Loucy (cell line): Measurements from ENCODE around the gene COX10.

Source experiments
- H2AFZ ChIP-seq: fragments of 200-600 bp; sonication (generic); 2 replicates; pipeline ENCODE4 v1.6.0; 2016; ENCODE audit warnings: antibody characterized with exemption, mild to moderate bottlenecking, low read length, moderate library complexity
- H3F3A ChIP-seq: fragments of 200-600 bp; 2 replicates; pipeline ENCODE4 v1.6.0; 2016; ENCODE audit warnings: antibody characterized with exemption, low read depth, mild to moderate bottlenecking
- H3K27me3 ChIP-seq: fragments of 200-600 bp; sonication (generic); 2 replicates; pipeline ENCODE4 v1.6.1; 2014; ENCODE audit warnings: low read length, mild to moderate bottlenecking; ENCODE audit not compliant: insufficient read depth, poor library complexity, severe bottlenecking
- H3K36me3 ChIP-seq: fragments of 200-600 bp; sonication (generic); 2 replicates; pipeline ENCODE4 v1.6.1; 2016; ENCODE audit warnings: low read length; ENCODE audit not compliant: insufficient read depth
- H3K4me1 ChIP-seq: fragments of 200-600 bp; sonication (generic); 2 replicates; pipeline ENCODE4 v1.5.1; 2014; ENCODE audit warnings: low read length, mild to moderate bottlenecking; ENCODE audit not compliant: insufficient read depth, poor library complexity, severe bottlenecking
- H3K4me2 ChIP-seq: fragments of 200-600 bp; sonication (generic); 2 replicates; pipeline ENCODE4 v1.6.0; 2014; ENCODE audit warnings: antibody characterized with exemption, low read length, low read depth, mild to moderate bottlenecking; ENCODE audit not compliant: poor library complexity, severe bottlenecking
- H3K4me3 ChIP-seq: fragments of 200-600 bp; sonication (generic); 2 replicates; pipeline ENCODE4 v1.5.1; 2014; ENCODE audit warnings: low read length, mild to moderate bottlenecking, mixed read lengths; ENCODE audit not compliant: poor library complexity, severe bottlenecking
- H3K79me2 ChIP-seq: fragments of 200-600 bp; sonication (generic); 2 replicates; pipeline ENCODE4 v1.6.1; 2014; ENCODE audit warnings: low read length; ENCODE audit not compliant: insufficient read depth
- H3K9ac ChIP-seq: fragments of 200-600 bp; sonication (generic); 2 replicates; pipeline ENCODE4 v1.6.0; 2014; ENCODE audit warnings: mild to moderate bottlenecking, low read depth, low read length, moderate library complexity; ENCODE audit not compliant: poor library complexity, severe bottlenecking
- H3K9me2 ChIP-seq: fragments of 200-600 bp; sonication (generic); replicated peaks from 2 replicates; pipeline ENCODE4 v1.6.1; 2016; ENCODE audit warnings: low read depth, low read length, mixed read lengths
- H3K9me3 ChIP-seq: fragments of 200-600 bp; sonication (generic); 2 replicates; pipeline ENCODE4 v1.6.1; 2014; ENCODE audit warnings: mild to moderate bottlenecking, antibody characterized with exemption, low read length, low read depth; ENCODE audit not compliant: insufficient read depth
- H4K20me1 ChIP-seq: fragments of 200-600 bp; sonication (generic); 2 replicates; pipeline ENCODE4 v1.6.0; 2014; ENCODE audit warnings: antibody characterized with exemption, low read length, mild to moderate bottlenecking; ENCODE audit not compliant: insufficient read depth, poor library complexity, severe bottlenecking
- EZH2phosphoT487 ChIP-seq: fragments of 200-600 bp; IDR thresholded peaks from 2 replicates; pipeline ENCODE4 v1.6.1; 2018; ENCODE audit warnings: antibody characterized with exemption, mild to moderate bottlenecking, moderate library complexity, borderline replicate concordance
- TF ChIP-seq, protein P1 (sequence below): fragments of 200-600 bp; sonication (generic); conservative IDR thresholded peaks from 2 replicates; pipeline ENCODE4 v1.5.1; 2014; ENCODE audit warnings: mild to moderate bottlenecking, antibody characterized with exemption, low read length

Gene COX10

DNA sequence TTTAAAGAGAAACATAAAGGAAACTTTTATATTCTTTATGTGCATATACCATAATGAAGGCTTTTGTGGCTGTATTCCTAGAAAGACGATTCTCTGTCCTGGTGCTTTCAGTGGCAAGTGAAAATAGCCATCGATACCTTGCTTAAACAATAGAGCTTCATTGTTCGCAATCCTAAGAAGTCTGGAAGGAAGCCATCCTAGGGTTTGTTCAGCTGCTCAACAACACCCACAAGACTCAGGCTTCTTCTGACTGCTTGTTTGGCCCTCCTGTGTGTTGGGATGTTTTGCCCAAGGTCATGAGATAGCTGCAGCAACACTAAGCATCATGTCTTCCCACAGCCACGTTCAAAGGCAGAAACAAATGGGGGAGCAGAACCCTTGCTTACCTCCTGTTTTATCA, 36.1 kb upstream of the COX10 start:
- Histone ChIP-seq H3K9me3 (no peaks in the 10 kb centered on the region), H3F3A (no peaks in the 10 kb centered on the region), H3K9me2 (no peaks in the 10 kb centered on the region), H3K9ac (no peak overlapping the region), H4K20me1 (no peaks in the 10 kb centered on the region), H3K4me3 (no peak overlapping the region), H3K27me3 (no peaks in the 10 kb centered on the region), H3K4me2 (no peak overlapping the region), H3K36me3 (peaks cover 9% of the 10 kb centered on the region; the same call in 1 of the 2 replicates), H3K79me2 (no peaks in the 10 kb centered on the region), H2AFZ (no peak overlapping the region), H3K4me1 (no peaks in the 10 kb centered on the region)
- TF ChIP-seq EZH2phosphoT487, result no peak
- TF ChIP-seq, protein P1, sequence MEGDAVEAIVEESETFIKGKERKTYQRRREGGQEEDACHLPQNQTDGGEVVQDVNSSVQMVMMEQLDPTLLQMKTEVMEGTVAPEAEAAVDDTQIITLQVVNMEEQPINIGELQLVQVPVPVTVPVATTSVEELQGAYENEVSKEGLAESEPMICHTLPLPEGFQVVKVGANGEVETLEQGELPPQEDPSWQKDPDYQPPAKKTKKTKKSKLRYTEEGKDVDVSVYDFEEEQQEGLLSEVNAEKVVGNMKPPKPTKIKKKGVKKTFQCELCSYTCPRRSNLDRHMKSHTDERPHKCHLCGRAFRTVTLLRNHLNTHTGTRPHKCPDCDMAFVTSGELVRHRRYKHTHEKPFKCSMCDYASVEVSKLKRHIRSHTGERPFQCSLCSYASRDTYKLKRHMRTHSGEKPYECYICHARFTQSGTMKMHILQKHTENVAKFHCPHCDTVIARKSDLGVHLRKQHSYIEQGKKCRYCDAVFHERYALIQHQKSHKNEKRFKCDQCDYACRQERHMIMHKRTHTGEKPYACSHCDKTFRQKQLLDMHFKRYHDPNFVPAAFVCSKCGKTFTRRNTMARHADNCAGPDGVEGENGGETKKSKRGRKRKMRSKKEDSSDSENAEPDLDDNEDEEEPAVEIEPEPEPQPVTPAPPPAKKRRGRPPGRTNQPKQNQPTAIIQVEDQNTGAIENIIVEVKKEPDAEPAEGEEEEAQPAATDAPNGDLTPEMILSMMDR, result no peak

DNA sequence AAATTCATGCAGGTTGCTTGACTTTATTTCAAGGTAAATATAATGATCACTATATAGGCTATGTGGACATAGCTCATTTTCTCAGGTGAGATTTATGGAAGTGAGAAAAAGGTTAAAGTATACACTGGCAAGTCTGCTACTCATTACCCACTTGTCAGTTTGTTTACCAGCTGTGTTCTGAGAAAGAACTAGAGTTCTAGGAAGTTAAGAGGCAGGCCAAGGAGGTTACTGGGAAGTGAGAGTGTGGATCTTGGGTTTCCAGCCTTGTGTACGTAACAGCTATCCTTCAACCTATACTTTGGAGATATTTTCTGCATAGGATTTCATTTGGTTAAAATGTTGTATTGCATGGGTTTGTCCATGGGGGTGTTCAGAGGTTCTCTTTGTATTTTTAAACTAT, 31.9 kb upstream of the COX10 start:
- Histone ChIP-seq H3F3A (no peaks in the 10 kb centered on the region), H3K4me2 (no peak overlapping the region), H2AFZ (no peak overlapping the region), H3K4me1 (no peaks in the 10 kb centered on the region), H3K36me3 (peaks cover 9% of the 10 kb centered on the region; the same call in 1 of the 2 replicates), H3K79me2 (no peaks in the 10 kb centered on the region), H4K20me1 (no peaks in the 10 kb centered on the region), H3K4me3 (no peak overlapping the region), H3K27me3 (no peaks in the 10 kb centered on the region), H3K9me2 (no peaks in the 10 kb centered on the region), H3K9ac (no peak overlapping the region), H3K9me3 (no peaks in the 10 kb centered on the region)
- TF ChIP-seq EZH2phosphoT487, result no peak
- TF ChIP-seq, protein P1, result no peak

DNA sequence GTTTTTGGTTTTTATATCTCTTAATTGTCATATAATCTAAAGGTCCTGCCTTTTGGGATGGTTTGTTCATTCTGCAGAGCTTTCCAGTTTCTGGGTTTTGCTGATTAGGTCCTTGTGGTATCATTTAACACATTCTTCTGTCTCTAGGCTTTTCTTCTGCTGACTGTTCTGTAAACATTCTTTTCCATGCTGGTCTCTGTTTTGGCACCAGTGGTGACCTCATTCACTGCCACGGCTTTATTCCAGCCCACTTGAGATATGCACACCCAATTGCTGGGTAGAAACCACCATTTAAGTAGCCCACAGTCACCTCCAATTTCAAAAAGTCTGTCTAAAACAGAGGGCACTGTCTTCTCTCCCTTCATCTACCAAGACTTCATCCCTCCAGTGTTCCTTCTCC, 31.1 kb upstream of the COX10 start:
- no peaks in the 10 kb centered on the region for H4K20me1 ChIP-seq
- no peaks in the 10 kb centered on the region for H3K9me2 ChIP-seq
- H3K79me2 ChIP-seq, result no peaks in the 10 kb centered on the region
- H3K4me1 ChIP-seq, result no peaks in the 10 kb centered on the region
- no peak overlapping the region for H3K4me2 ChIP-seq
- H2AFZ ChIP-seq, result no peak overlapping the region
- H3K36me3 ChIP-seq, result peaks cover 8% of the 10 kb centered on the region; the same call in 1 of the 2 replicates
- no peaks in the 10 kb centered on the region for H3F3A ChIP-seq
- no peaks in the 10 kb centered on the region for H3K9me3 ChIP-seq
- no peak overlapping the region for H3K4me3 ChIP-seq
- TF ChIP-seq, protein P1, result no peak
- no peak for TF ChIP-seq EZH2phosphoT487
- no peak overlapping the region for H3K9ac ChIP-seq
- no peaks in the 10 kb centered on the region for H3K27me3 ChIP-seq
